HG02610 (cell line): Measurements from ENCODE around the gene MAML2.

Experiments used
- ATAC-seq: cut with Tn5 transposase; IDR thresholded peaks from one replicate; pipeline ENCODE4 v1.9.1; 2021; ENCODE audit warnings: mild to moderate bottlenecking, moderate library complexity; ENCODE audit not compliant: unreplicated experiment

The MAML2 gene

DNA sequence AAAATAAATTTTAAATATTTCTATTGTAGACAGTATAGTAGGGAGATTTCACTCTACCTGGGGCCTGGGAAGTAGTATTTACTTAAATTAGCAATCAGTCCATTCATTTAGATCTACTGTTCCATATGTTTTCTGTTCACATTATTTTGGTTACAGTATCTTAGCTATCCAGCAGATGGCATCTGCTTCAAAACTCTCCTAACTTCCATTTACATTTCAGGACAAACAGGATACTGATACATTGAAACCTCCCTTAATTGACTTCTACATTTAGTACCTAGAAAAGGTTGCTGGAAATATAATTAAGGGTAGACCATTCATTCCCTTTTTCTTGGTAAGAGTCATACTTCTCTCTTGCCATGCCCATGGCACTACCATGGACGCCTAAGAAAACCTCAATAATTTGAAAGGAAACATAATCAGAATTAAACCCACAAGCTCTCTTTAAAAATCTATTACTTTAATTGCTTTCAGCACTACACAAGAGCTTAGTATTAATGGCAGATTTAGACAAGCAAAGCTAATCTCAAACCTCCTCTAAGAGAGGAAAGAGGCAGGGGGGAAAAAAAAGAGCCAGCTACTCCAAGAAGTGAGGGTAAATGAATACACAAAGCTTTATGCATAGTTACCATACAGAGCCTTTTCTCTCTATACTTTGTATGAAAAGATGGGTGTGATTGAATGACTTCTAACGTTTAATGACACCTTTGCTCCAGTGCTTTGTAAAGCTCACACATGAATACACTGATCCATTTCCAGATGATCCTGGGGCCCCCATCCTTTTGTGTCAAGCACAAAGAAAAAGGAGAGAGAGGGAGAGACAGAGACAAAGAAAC lies 287.9 kb downstream of the MAML2 start:
- no peak for ATAC-seq

GRCh38 chr11:96052921-96053651 lies 289.9 kb downstream of the MAML2 start:
- no peak for ATAC-seq

- ATAC-seq, result peak; percentile 96
Observed at GRCh38 chr11:96051820-96052219, 291.2 kb downstream of the MAML2 start.

GRCh38 chr11:96050435-96051182 lies 292.4 kb downstream of the MAML2 start:
- ATAC-seq, result no peak

GRCh38 chr11:96049426-96049825 lies 293.6 kb downstream of the MAML2 start:
- ATAC-seq, result no peak

- ATAC-seq, result no peak
Observed at GRCh38 chr11:96045622-96046456, 297.2 kb downstream of the MAML2 start.

DNA sequence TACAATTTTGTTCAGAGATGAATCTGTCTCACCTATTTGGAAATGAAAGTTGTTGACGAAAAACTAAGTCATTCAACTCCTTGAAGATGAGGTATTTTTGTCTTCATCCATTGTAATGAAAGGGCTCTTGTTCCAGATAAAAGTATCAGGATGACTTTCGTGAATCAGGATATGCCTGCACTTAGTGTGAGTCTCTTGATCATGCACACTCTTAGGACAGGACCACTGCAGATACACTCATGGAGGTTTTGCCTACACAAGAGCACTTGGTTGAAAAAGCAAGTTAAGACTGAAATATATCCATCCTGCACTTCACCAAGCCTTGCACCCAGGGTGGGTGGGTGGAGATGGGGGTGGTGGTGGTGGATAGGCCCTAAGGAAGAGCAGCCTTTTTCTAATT lies 298.2 kb downstream of the MAML2 start:
- no peak for ATAC-seq

DNA sequence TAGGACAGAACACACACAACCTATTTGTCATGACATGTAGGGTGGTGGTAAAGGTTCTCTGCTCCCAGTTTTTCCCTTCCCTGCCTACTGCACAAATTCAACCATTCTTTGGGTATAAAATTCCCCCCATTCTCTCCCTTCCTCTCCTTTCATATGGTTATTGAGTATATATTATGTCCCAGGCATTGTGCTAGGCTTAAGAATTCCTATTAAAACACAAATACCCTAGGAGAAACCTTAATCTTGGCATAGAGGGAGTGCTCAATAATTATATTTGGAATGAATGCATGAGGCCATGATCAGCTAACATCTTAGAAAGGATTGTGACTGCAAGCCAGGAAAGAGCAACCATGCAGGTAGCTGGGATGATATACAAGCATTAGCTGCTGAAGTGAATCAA lies 298.7 kb downstream of the MAML2 start:
- no peak for ATAC-seq

DNA sequence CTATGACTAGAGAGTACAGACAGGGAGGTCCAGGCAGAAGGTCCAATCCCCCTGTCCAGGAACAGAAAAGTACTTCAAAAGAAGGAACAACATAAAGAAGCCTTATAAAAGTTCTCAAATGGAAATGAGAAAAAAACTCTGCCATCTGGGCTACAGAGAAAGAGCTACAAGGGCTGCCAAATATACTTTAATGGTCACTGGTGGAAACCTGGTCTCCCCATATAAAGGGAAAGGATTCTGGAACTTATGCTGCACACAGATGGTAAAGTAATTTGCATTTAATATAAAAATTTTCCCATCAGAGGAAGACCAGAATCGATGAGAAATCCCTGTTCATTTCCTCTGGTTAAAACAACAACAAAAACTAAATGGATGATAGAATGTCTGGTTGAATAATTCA lies 299.7 kb downstream of the MAML2 start:
- ATAC-seq, result no peak

DNA sequence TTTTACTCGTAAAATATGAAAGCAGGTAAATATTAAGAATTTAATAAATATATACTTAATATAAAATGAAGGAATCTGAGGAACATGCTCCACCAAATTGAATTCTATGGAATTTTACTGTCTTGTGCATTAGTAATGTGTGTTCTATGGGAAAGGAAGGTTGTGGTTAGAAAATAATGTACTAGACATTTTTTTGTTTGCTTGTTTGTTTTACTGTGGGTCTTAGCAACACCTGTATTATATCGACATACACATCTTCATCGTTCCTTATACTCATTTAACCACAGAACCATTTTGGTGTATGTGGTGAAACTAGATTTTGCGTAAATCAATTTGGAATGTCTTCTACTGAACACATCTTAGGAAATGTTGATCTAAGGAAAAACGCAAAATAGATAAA lies 304.9 kb downstream of the MAML2 start:
- no peak for ATAC-seq

GRCh38 chr11:96037405-96037949 lies 305.5 kb downstream of the MAML2 start:
- no peak for ATAC-seq

GRCh38 chr11:96036863-96037262 lies 306.1 kb downstream of the MAML2 start:
- ATAC-seq, result no peak

GRCh38 chr11:96035740-96036078 lies 307.3 kb downstream of the MAML2 start:
- no peak for ATAC-seq

DNA sequence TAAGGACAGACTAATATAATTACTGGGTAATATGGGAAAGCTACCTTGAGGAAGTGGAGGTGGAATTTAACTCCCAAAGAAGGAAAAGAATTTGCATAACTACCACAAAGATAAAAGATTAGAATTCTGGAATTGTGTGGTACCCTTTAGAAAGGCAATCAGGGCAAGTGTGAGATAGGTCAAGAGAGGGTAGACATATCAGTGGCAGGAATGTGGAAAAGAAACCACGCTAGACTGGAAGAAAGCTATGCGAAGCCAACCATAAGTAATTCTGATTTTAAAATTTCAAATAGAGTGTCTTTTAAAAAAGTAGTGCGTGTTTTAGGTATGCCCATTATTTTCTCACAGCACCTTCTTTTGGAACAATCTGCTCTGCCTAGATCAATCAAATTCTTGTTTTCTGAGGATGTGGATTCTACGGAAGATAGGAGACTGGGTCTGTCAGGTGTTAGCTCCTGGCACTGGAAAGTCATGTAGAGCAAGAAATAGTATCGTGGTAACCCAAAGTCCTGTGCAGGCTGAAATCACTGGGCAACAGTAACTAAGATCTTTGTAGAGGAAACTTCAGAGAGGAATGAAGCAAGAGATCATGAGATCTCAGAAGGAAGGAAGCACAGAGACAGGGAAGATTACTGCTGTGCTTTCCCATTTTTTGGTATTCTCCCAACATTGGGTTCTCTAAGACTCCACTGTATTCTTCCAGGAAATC lies 307.8 kb downstream of the MAML2 start:
- ATAC-seq, result no peak

DNA sequence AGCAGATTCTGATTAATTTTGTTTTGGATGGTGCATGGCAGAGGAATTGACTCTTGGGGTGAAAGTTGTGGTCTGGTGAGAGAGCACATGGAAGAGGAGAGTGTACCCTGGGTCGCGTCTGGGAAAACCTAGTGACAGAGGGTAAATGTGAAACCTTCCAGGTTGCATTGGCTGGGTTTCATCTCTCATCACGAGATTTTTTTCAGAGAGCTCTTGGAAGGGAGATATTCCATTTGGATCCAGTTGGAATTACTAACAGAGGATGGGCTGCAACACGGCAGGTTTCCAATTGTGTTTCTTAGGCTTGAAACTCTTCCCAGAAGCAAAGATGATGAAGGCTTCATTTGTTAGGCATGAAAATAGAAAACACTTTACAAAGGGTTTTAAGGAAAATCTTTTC lies 309.4 kb downstream of the MAML2 start:
- no peak for ATAC-seq

DNA sequence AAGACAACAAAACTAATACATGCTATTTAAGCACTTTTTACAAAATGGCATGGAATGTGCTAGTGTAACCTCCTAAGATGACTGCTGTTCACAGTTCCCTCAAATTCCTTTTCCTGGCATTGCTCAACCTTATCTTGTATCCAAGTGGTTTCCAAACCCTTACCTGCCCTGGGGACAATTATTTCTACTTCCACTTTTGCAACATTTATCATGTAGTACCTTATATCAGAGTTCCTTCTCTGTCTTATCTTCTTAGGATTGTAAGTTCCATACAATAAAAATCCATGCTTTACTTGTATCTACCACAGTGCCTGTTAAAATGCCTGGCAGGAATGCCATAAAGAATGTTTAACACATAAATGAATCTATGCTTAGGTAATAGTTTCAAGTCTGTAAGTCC lies 309.9 kb downstream of the MAML2 start:
- no peak for ATAC-seq

GRCh38 chr11:96028746-96029145 lies 314.2 kb downstream of the MAML2 start:
- no peak for ATAC-seq

GRCh38 chr11:96027021-96027420 lies 316.0 kb downstream of the MAML2 start:
- no peak for ATAC-seq

DNA sequence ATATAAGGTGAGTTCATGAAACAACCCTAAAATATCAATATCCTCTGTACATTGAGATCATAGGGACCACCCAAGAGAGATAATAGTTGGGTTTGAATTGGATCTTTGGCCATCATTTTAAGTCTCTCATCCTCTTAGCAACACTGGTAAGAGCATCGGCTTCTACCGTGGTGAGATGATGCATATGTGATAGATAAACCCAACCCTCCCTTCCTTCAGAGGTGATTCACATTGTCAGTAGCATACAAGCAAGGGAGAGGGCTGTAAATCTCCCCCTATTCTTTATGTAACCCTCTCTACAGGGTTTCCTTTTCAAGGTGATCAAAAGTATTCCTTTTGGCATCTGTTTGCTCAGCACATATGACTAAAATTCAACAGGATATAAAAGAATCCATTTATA lies 316.7 kb downstream of the MAML2 start:
- ATAC-seq, result no peak

- no peak for ATAC-seq
Observed at GRCh38 chr11:96024666-96025065, 318.3 kb downstream of the MAML2 start.
